Activated naive CD8-positive, alpha-beta T cell treated with anti-CD3 and anti-CD28 coated beads, Interleukin-2, amount 50 U/mL, for 24 hours (primary cell): ENCODE measurements around the gene ARMH4.

Experiments
- ATAC-seq: fragments of 150-1000 bp; cut with Tn5 transposase; one replicate; pipeline ENCODE4 v1.10.0; 2021
- DNase-seq: peaks from one replicate; pipeline ENCODE4 v3.0.0; 2021
- H3K27ac Mint-ChIP-seq: one replicate; pipeline ENCODE4 v1.8.0; 2021; ENCODE audit warnings: mild to moderate bottlenecking, mixed read lengths
- H3K27me3 Mint-ChIP-seq: one replicate; pipeline ENCODE4 v1.8.0; 2021; ENCODE audit warnings: mixed read lengths
- H3K36me3 Mint-ChIP-seq: one replicate; pipeline ENCODE4 v1.8.0; 2021; ENCODE audit warnings: low read depth, mixed read lengths
- H3K4me1 Mint-ChIP-seq: one replicate; pipeline ENCODE4 v1.8.0; 2021; ENCODE audit warnings: mixed read lengths
- H3K4me3 Mint-ChIP-seq: one replicate; pipeline ENCODE4 v1.8.0; 2021; ENCODE audit warnings: mild to moderate bottlenecking, moderate library complexity, mixed read lengths
- H3K9me3 Mint-ChIP-seq: one replicate; pipeline ENCODE4 v1.8.0; 2021; ENCODE audit warnings: mixed read lengths

Gene ARMH4

GRCh38 chr14:58166005-58166983 is 14.3 kb upstream of the ARMH4 start:
- Mint-ChIP-seq H3K4me1 (peaks cover 5% of the 10 kb centered on the region), H3K36me3 (no peaks in the 10 kb centered on the region), H3K4me3 (no peak overlapping the region), H3K27me3 (peaks cover 8% of the 10 kb centered on the region), H3K27ac (peak overlapping the region; percentile 18), H3K9me3 (no peaks in the 10 kb centered on the region)
- ATAC-seq = peak; percentile 58
- peak; percentile 82 for DNase-seq

GRCh38 chr14:58160561-58160960 is 8.5 kb upstream of the ARMH4 start:
- no peaks in the 10 kb centered on the region for H3K36me3 Mint-ChIP-seq
- H3K9me3 Mint-ChIP-seq = no peaks in the 10 kb centered on the region
- H3K4me1 Mint-ChIP-seq = no peaks in the 10 kb centered on the region
- DNase-seq = no peak
- no peak overlapping the region for H3K4me3 Mint-ChIP-seq
- H3K27ac Mint-ChIP-seq = no peak overlapping the region
- peaks cover 7% of the 10 kb centered on the region for H3K27me3 Mint-ChIP-seq
- ATAC-seq = no peak

GRCh38 chr14:58151133-58152013 is 640 bp downstream of the ARMH4 start:
- Mint-ChIP-seq H3K27me3 (peaks cover 48% of the 10 kb centered on the region), H3K4me3 (peak overlapping the region; percentile 73), H3K4me1 (peaks cover 13% of the 10 kb centered on the region), H3K36me3 (no peaks in the 10 kb centered on the region), H3K27ac (no peak overlapping the region), H3K9me3 (no peaks in the 10 kb centered on the region)
- peak; percentile 53 for ATAC-seq
- peak; percentile 8 for DNase-seq

GRCh38 chr14:58150243-58150805 is 1.7 kb downstream of the ARMH4 start:
- H3K9me3 Mint-ChIP-seq = no peaks in the 10 kb centered on the region
- H3K36me3 Mint-ChIP-seq = no peaks in the 10 kb centered on the region
- ATAC-seq (no peak), DNase-seq (no peak)
- no peak overlapping the region for H3K4me3 Mint-ChIP-seq
- peaks cover 53% of the 10 kb centered on the region for H3K27me3 Mint-ChIP-seq
- no peak overlapping the region for H3K27ac Mint-ChIP-seq
- H3K4me1 Mint-ChIP-seq = peaks cover 13% of the 10 kb centered on the region

GRCh38 chr14:58149196-58149595 is 2.8 kb downstream of the ARMH4 start:
- Mint-ChIP-seq H3K9me3 (no peaks in the 10 kb centered on the region), H3K27me3 (peaks cover 51% of the 10 kb centered on the region), H3K27ac (no peak overlapping the region), H3K4me1 (peaks cover 13% of the 10 kb centered on the region), H3K36me3 (no peaks in the 10 kb centered on the region), H3K4me3 (no peak overlapping the region)
- DNase-seq = no peak
- ATAC-seq = no peak

GRCh38 chr14:58146399-58146798 is 5.6 kb downstream of the ARMH4 start:
- no peak overlapping the region for H3K4me3 Mint-ChIP-seq
- ATAC-seq = no peak
- H3K4me1 Mint-ChIP-seq = peaks cover 4% of the 10 kb centered on the region
- no peak for DNase-seq
- H3K9me3 Mint-ChIP-seq = no peaks in the 10 kb centered on the region
- no peak overlapping the region for H3K27ac Mint-ChIP-seq
- H3K36me3 Mint-ChIP-seq = no peaks in the 10 kb centered on the region
- peaks cover 35% of the 10 kb centered on the region for H3K27me3 Mint-ChIP-seq

- DNase-seq (no peak), ATAC-seq (no peak)
- H3K4me3 Mint-ChIP-seq = no peak overlapping the region
- peaks cover 31% of the 10 kb centered on the region for H3K27me3 Mint-ChIP-seq
- no peaks in the 10 kb centered on the region for H3K4me1 Mint-ChIP-seq
- no peaks in the 10 kb centered on the region for H3K36me3 Mint-ChIP-seq
- H3K9me3 Mint-ChIP-seq = no peaks in the 10 kb centered on the region
- H3K27ac Mint-ChIP-seq = no peak overlapping the region
These were observed 6.1 kb downstream of the ARMH4 start for GRCh38 chr14:58145936-58146335.

- ATAC-seq = no peak
- no peaks in the 10 kb centered on the region for H3K36me3 Mint-ChIP-seq
- no peak overlapping the region for H3K4me3 Mint-ChIP-seq
- H3K27me3 Mint-ChIP-seq = peaks cover 10% of the 10 kb centered on the region
- H3K4me1 Mint-ChIP-seq = no peaks in the 10 kb centered on the region
- no peak overlapping the region for H3K27ac Mint-ChIP-seq
- H3K9me3 Mint-ChIP-seq = no peaks in the 10 kb centered on the region
- DNase-seq = no peak
These were observed 8.9 kb downstream of the ARMH4 start for GRCh38 chr14:58143106-58143505.

- Mint-ChIP-seq H3K9me3 (no peaks in the 10 kb centered on the region), H3K27ac (no peak overlapping the region), H3K36me3 (no peaks in the 10 kb centered on the region), H3K4me1 (no peaks in the 10 kb centered on the region), H3K4me3 (no peak overlapping the region), H3K27me3 (peaks cover 10% of the 10 kb centered on the region)
- ATAC-seq (no peak), DNase-seq (no peak)
These were observed 10.1 kb downstream of the ARMH4 start for GRCh38 chr14:58141893-58142292.

GRCh38 chr14:58138714-58139482 is 13.1 kb downstream of the ARMH4 start:
- Mint-ChIP-seq H3K4me1 (no peaks in the 10 kb centered on the region), H3K9me3 (no peaks in the 10 kb centered on the region), H3K4me3 (no peak overlapping the region), H3K27ac (no peak overlapping the region), H3K36me3 (no peaks in the 10 kb centered on the region), H3K27me3 (no peaks in the 10 kb centered on the region)
- DNase-seq (no peak), ATAC-seq (no peak)

GRCh38 chr14:58138031-58138713 is 13.8 kb downstream of the ARMH4 start:
- ATAC-seq (peak; percentile 36), DNase-seq (no peak)
- H3K4me3 Mint-ChIP-seq = no peak overlapping the region
- H3K27me3 Mint-ChIP-seq = no peaks in the 10 kb centered on the region
- no peak overlapping the region for H3K27ac Mint-ChIP-seq
- no peaks in the 10 kb centered on the region for H3K4me1 Mint-ChIP-seq
- no peaks in the 10 kb centered on the region for H3K36me3 Mint-ChIP-seq
- no peaks in the 10 kb centered on the region for H3K9me3 Mint-ChIP-seq

GRCh38 chr14:58133739-58134138 is 18.3 kb downstream of the ARMH4 start:
- DNase-seq = no peak
- no peaks in the 10 kb centered on the region for H3K36me3 Mint-ChIP-seq
- ATAC-seq = no peak
- H3K27me3 Mint-ChIP-seq = no peaks in the 10 kb centered on the region
- no peaks in the 10 kb centered on the region for H3K9me3 Mint-ChIP-seq
- no peak overlapping the region for H3K27ac Mint-ChIP-seq
- H3K4me1 Mint-ChIP-seq = no peaks in the 10 kb centered on the region
- no peak overlapping the region for H3K4me3 Mint-ChIP-seq

GRCh38 chr14:58131386-58131785 is 20.6 kb downstream of the ARMH4 start:
- Mint-ChIP-seq H3K36me3 (no peaks in the 10 kb centered on the region), H3K27ac (no peak overlapping the region), H3K9me3 (no peaks in the 10 kb centered on the region), H3K4me3 (no peak overlapping the region), H3K4me1 (no peaks in the 10 kb centered on the region), H3K27me3 (no peaks in the 10 kb centered on the region)
- ATAC-seq (no peak), DNase-seq (no peak)
